Measurements from ENCODE around the gene CDC7.

GRCh38 chr1:91568261-91568660, 67.6 kb downstream of the CDC7 start:
- TF ChIP-seq POLR2A (IDR thresholded peaks at IDR 0.05): no peak
- TF ChIP-seq CTCF (IDR thresholded peaks at IDR 0.05): no peak
